Left lobe of liver (tissue), 2 donors: ENCODE results near the gene OR1E2. TPM values are rescaled to one million over a fixed set of nuclear protein-coding genes. Genes with fewer than 3 reads are reported as not detected.
"Not testable (repeated sequence)": the region's sequence is repeated elsewhere in the genome, so short reads cannot be mapped to it uniquely, and the experiment has no call there.

Experiments used
- ATAC-seq: fragments of 200-7000 bp; cut with Tn5 transposase; one replicate; pipeline ENCODE4 v1.9.1; 2020; ENCODE audit warnings: mild to moderate bottlenecking, moderate library complexity
- DNase-seq: peaks from one replicate; pipeline ENCODE4 v3.0.0-alpha.2; 2020; ENCODE audit warnings: low spot score
- total RNA-seq: library from RNA; stranded (reverse); gene quantifications from one replicate; pipeline ENCODE4 v1.2.1, GENCODE V29; 2021
- donor health status: DM: no; HTN: no; CAD: no; lungs with moderate emphysema.
- donor health status: DM: no; HTN: yes; CAD: no.

The OR1E2 gene
- total RNA-seq = not detected

- DNase-seq (no peak), ATAC-seq (no peak)
These were observed at the start of gene OR1E2 for GRCh38 chr17:3433741-3434140. Gene OR1E2 (minus strand): TSS chr17:3433841. CDS start chr17:3433841, 0 bp downstream.

GRCh38 chr17:3482852-3483251, 49.2 kb upstream of the OR1E2 start:
- ATAC-seq = no peak
- no peak for DNase-seq

- ATAC-seq (no peak), DNase-seq (no peak)
These were observed 46.3 kb upstream of the OR1E2 start for GRCh38 chr17:3479988-3480387.

- peak; percentile 65 for ATAC-seq
- no peak for DNase-seq
These were observed 42.4 kb upstream of the OR1E2 start, which contains the start of gene ASPA for GRCh38 chr17:3475812-3476610. Gene ASPA (plus strand): TSS chr17:3475997. CDS start chr17:3476160, 163 bp downstream.

GRCh38 chr17:3475251-3475685, 41.6 kb upstream of the OR1E2 start:
- ATAC-seq = peak; percentile 50
- DNase-seq = peak; percentile 61

- peak; percentile 78 for ATAC-seq
- DNase-seq = no peak
These were observed 40.6 kb upstream of the OR1E2 start for GRCh38 chr17:3474212-3474611.

GRCh38 chr17:3472137-3472536, 38.5 kb upstream of the OR1E2 start:
- ATAC-seq (no peak), DNase-seq (no peak)

- DNase-seq = no peak
- no peak for ATAC-seq
These were observed 38.0 kb upstream of the OR1E2 start, which contains the start of gene SPATA22 for GRCh38 chr17:3471599-3471998. Gene SPATA22 (minus strand): TSS chr17:3471819. CDS start chr17:3469325, 2,494 bp downstream.

GRCh38 chr17:3469529-3469928, 35.9 kb upstream of the OR1E2 start:
- ATAC-seq (no peak), DNase-seq (no peak)

- DNase-seq = not testable (repeated sequence)
- ATAC-seq = peak; percentile 98
These were observed 32.7 kb upstream of the OR1E2 start for GRCh38 chr17:3466355-3466754.

GRCh38 chr17:3448059-3448665, 14.5 kb upstream of the OR1E2 start:
- peak; percentile 24 for ATAC-seq
- DNase-seq = no peak

GRCh38 chr17:3447625-3448024, 14.0 kb upstream of the OR1E2 start:
- DNase-seq (no peak), ATAC-seq (no peak)

- DNase-seq = no peak
- ATAC-seq = no peak
These were observed 6.8 kb upstream of the OR1E2 start for GRCh38 chr17:3440451-3440850.

GRCh38 chr17:3438368-3438767, 4.7 kb upstream of the OR1E2 start:
- no peak for DNase-seq
- ATAC-seq = no peak

- peak; percentile 31 for ATAC-seq
- not testable (repeated sequence) for DNase-seq
These were observed 426 bp downstream of the OR1E2 start for GRCh38 chr17:3433215-3433614.

- no peak for DNase-seq
- no peak for ATAC-seq
These were observed 15.4 kb downstream of the OR1E2 start for GRCh38 chr17:3418222-3418621.

- DNase-seq (no peak), ATAC-seq (no peak)
These were observed 18.0 kb downstream of the OR1E2 start for GRCh38 chr17:3415610-3416009.

- ATAC-seq, DNase-seq: not testable (repeated sequence)
These were observed 21.4 kb downstream of the OR1E2 start for GRCh38 chr17:3412216-3412615.

GRCh38 chr17:3411070-3411469, 22.6 kb downstream of the OR1E2 start, which contains the start of gene OR3A3:
Gene OR3A3 (plus strand): TSS chr17:3411370.
- ATAC-seq (no peak), DNase-seq (no peak)

- not testable (repeated sequence) for DNase-seq, ATAC-seq
These were observed 29.8 kb downstream of the OR1E2 start for GRCh38 chr17:3403856-3404255.

GRCh38 chr17:3401786-3402185, 31.9 kb downstream of the OR1E2 start:
- no peak for DNase-seq
- no peak for ATAC-seq

- ATAC-seq = no peak
- DNase-seq = no peak
These were observed 33.6 kb downstream of the OR1E2 start for GRCh38 chr17:3400055-3400454.
